Ishikawa (cell line): Measurements from ENCODE around the gene GNB1L.

ENCODE experiments used
- CEBPB ChIP-seq: IDR thresholded peaks from 2 replicates; pipeline ENCODE4 v1.6.1; 2012
- CREB1 ChIP-seq: IDR thresholded peaks from 2 replicates; pipeline ENCODE4 v1.6.1; 2012; ENCODE audit warnings: low read depth
- EGR1 ChIP-seq: IDR thresholded peaks from 2 replicates; pipeline ENCODE4 v1.6.1; 2012
- EP300 ChIP-seq: IDR thresholded peaks from 2 replicates; pipeline ENCODE4 v1.6.1; 2012; ENCODE audit warnings: borderline replicate concordance
- FOXM1 ChIP-seq: IDR thresholded peaks from 2 replicates; pipeline ENCODE4 v1.6.1; 2012; ENCODE audit warnings: low read depth, borderline replicate concordance
- MAX ChIP-seq: IDR thresholded peaks from 2 replicates; pipeline ENCODE4 v1.6.1; 2012
- NFIC ChIP-seq: IDR thresholded peaks from 2 replicates; pipeline ENCODE4 v1.6.1; 2012
- RAD21 ChIP-seq: IDR thresholded peaks from 2 replicates; pipeline ENCODE4 v1.6.1; 2012; ENCODE audit warnings: low read depth
- TAF1 ChIP-seq: IDR thresholded peaks from 2 replicates; pipeline ENCODE4 v1.6.1; 2012; ENCODE audit warnings: low read depth, mild to moderate bottlenecking
- TCF12 ChIP-seq: IDR thresholded peaks from 2 replicates; pipeline ENCODE4 v1.6.1; 2012; ENCODE audit warnings: low read depth
- YY1 ChIP-seq: IDR thresholded peaks from 2 replicates; pipeline ENCODE4 v1.6.1; 2012; ENCODE audit warnings: low read depth
- ZBTB7A ChIP-seq: IDR thresholded peaks from 2 replicates; pipeline ENCODE4 v1.6.1; 2012; ENCODE audit warnings: low read depth
- TF ChIP-seq, protein P1 (sequence below): IDR thresholded peaks from 2 replicates; pipeline ENCODE4 v1.6.1; 2012

- no peak for TF ChIP-seq EP300
- no peak for TF ChIP-seq ZBTB7A
- TF ChIP-seq CREB1: no peak
- no peak for TF ChIP-seq NFIC
- no peak for TF ChIP-seq RAD21
- TF ChIP-seq CEBPB: no peak
- no peak for TF ChIP-seq YY1
- TF ChIP-seq EGR1: no peak
- TF ChIP-seq TCF12: no peak
- TF ChIP-seq FOXM1: no peak
- no peak for TF ChIP-seq MAX
- no peak for TF ChIP-seq TAF1
- TF ChIP-seq, protein P1, sequence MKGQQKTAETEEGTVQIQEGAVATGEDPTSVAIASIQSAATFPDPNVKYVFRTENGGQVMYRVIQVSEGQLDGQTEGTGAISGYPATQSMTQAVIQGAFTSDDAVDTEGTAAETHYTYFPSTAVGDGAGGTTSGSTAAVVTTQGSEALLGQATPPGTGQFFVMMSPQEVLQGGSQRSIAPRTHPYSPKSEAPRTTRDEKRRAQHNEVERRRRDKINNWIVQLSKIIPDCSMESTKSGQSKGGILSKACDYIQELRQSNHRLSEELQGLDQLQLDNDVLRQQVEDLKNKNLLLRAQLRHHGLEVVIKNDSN: no peak
These were observed 54.4 kb downstream of the GNB1L start for GRCh38 chr22:19800306-19800705.
